GM23338 (cell line): ENCODE measurements around the gene GAS2. TPM values are rescaled to one million over a fixed set of nuclear protein-coding genes. Genes with fewer than 3 reads are reported as not detected.

Experiments used
- ATAC-seq: fragments of 200-7000 bp; cut with Tn5 transposase; 3 replicates; pipeline ENCODE4 v1.9.1; 2020
- DNase-seq: peaks from one replicate; pipeline ENCODE4 v3.0.0-alpha.2; 2015; ENCODE audit warnings: low spot score
- H2AFZ ChIP-seq: fragments of 200-600 bp; sonication (generic); 2 replicates; pipeline ENCODE4 v1.8.0; 2016; ENCODE audit warnings: antibody characterized with exemption, mild to moderate bottlenecking, moderate library complexity
- H3F3A ChIP-seq: fragments of 200-600 bp; sonication (generic); replicated peaks from 2 replicates; pipeline ENCODE4 v1.8.0; 2017; ENCODE audit warnings: antibody characterized with exemption, mixed run types, low read depth
- H3K27ac ChIP-seq: fragments of 200-600 bp; sonication (generic); 2 replicates; pipeline ENCODE4 v1.6.1; 2016; ENCODE audit warnings: low read depth
- H3K27me3 ChIP-seq: fragments of 200-600 bp; sonication (generic); 2 replicates; pipeline ENCODE4 v1.8.0; 2016; ENCODE audit warnings: mild to moderate bottlenecking, mixed run types, moderate library complexity; ENCODE audit not compliant: insufficient read depth
- H3K36me3 ChIP-seq: fragments of 200-600 bp; sonication (generic); 2 replicates; pipeline ENCODE4 v1.8.0; 2016; ENCODE audit warnings: mild to moderate bottlenecking; ENCODE audit not compliant: insufficient read depth
- H3K4me1 ChIP-seq: fragments of 200-600 bp; sonication (generic); 2 replicates; pipeline ENCODE4 v1.8.0; 2016; ENCODE audit warnings: mild to moderate bottlenecking, moderate library complexity; ENCODE audit not compliant: insufficient read depth
- H3K4me2 ChIP-seq: fragments of 200-600 bp; sonication (generic); 2 replicates; pipeline ENCODE4 v1.7.1; 2017; ENCODE audit warnings: mixed run types
- H3K4me3 ChIP-seq: fragments of 200-600 bp; sonication (generic); 2 replicates; pipeline ENCODE4 v1.6.1; 2016; ENCODE audit warnings: mixed run types
- H3K79me2 ChIP-seq: fragments of 200-600 bp; sonication (generic); replicated peaks from 2 replicates; pipeline ENCODE4 v1.8.0; 2017; ENCODE audit warnings: mild to moderate bottlenecking; ENCODE audit not compliant: insufficient read depth
- H3K9me2 ChIP-seq: fragments of 200-600 bp; sonication (generic); 2 replicates; pipeline ENCODE4 v1.8.0; 2017; ENCODE audit not compliant: insufficient read depth
- H4K20me1 ChIP-seq: fragments of 200-600 bp; sonication (generic); replicated peaks from 2 replicates; pipeline ENCODE4 v1.8.0; 2017; ENCODE audit warnings: mild to moderate bottlenecking; ENCODE audit not compliant: insufficient read depth
- H3K27ac Mint-ChIP-seq: 2 replicates; pipeline ENCODE4 v1.8.0; 2020; ENCODE audit warnings: inconsistent platforms, mild to moderate bottlenecking, moderate library complexity, mixed read lengths
- H3K27me3 Mint-ChIP-seq: 3 replicates; pipeline ENCODE4 v1.8.0; 2022; ENCODE audit warnings: low read depth, mild to moderate bottlenecking, moderate library complexity, mixed read lengths, inconsistent platforms; ENCODE audit not compliant: insufficient read depth, poor library complexity
- H3K36me3 Mint-ChIP-seq: 3 replicates; pipeline ENCODE4 v1.8.0; 2021; ENCODE audit warnings: low read depth, mild to moderate bottlenecking, inconsistent platforms, moderate library complexity, mixed read lengths
- H3K4me1 Mint-ChIP-seq: 3 replicates; pipeline ENCODE4 v1.8.0; 2020; ENCODE audit warnings: mild to moderate bottlenecking, inconsistent platforms, mixed read lengths
- H3K4me3 Mint-ChIP-seq: 3 replicates; pipeline ENCODE4 v1.8.0; 2021; ENCODE audit warnings: moderate library complexity, mild to moderate bottlenecking, inconsistent platforms, mixed read lengths
- H3K9me3 Mint-ChIP-seq: 3 replicates; pipeline ENCODE4 v1.8.0; 2020; ENCODE audit warnings: moderate library complexity, mild to moderate bottlenecking, inconsistent platforms, mixed read lengths
- CREB1 ChIP-seq: fragments of 250-450 bp; sonication (Bioruptor Pico); IDR thresholded peaks from 2 replicates; pipeline ENCODE4 v1.5.0; 2020; ENCODE audit warnings: low read depth, mild to moderate bottlenecking, moderate library complexity
- EZH2 ChIP-seq: fragments of 200-600 bp; sonication (generic); IDR thresholded peaks from one replicate; pipeline ENCODE4 v1.8.0; 2017; ENCODE audit warnings: antibody characterized with exemption, mild to moderate bottlenecking, low read depth; ENCODE audit not compliant: unreplicated experiment
- NANOG ChIP-seq: IDR thresholded peaks from 2 replicates; pipeline ENCODE4 v1.6.1; 2016; ENCODE audit warnings: antibody characterized with exemption, borderline replicate concordance
- POLR2AphosphoS5 ChIP-seq: IDR thresholded peaks from 2 replicates; pipeline ENCODE4 v1.6.1; 2016; ENCODE audit warnings: antibody characterized with exemption, low read depth
- STAT1 ChIP-seq: IDR thresholded peaks from one replicate; pipeline ENCODE4 v1.6.1; 2016; ENCODE audit warnings: antibody characterized with exemption; ENCODE audit not compliant: unreplicated experiment
- ZNF114 ChIP-seq: fragments of 250-450 bp; sonication (Bioruptor Pico); IDR thresholded peaks from 2 replicates; pipeline ENCODE4 v1.5.0; 2020; ENCODE audit warnings: mild to moderate bottlenecking, moderate library complexity
- polyA plus RNA-seq: library from polyadenylated mRNA; unstranded; fragments of >200 nt; fragmentation: Nextera tagmentation; extraction: Ambion mirVana; gene quantifications from 2 replicates; pipeline ENCODE4 v1.2.1, GENCODE V29; 2016
- total RNA-seq: library from RNA; depleted of rRNA; stranded (reverse); fragments of >200 nt; shearing (Covaris generic); gene quantifications from 2 replicates; pipeline ENCODE4 v1.2.3, GENCODE V29; 2014
- TF ChIP-seq, protein P1 (sequence below), 2 experiments: fragments of 200-600 bp in 1 of 2; sonication (generic) in 1 of 2; conservative IDR thresholded peaks; 2 replicates each; pipeline versions ENCODE4 v1.5.1 to v1.6.1; 2016 to 2017; ENCODE audit warnings: antibody characterized with exemption in 2 of 2, low read depth in 2 of 2, mild to moderate bottlenecking in 2 of 2, moderate library complexity in 1 of 2
- TF ChIP-seq, protein P2 (sequence below): IDR thresholded peaks from 2 replicates; pipeline ENCODE4 v1.6.1; 2016; ENCODE audit warnings: antibody characterized with exemption
- TF ChIP-seq, protein P3 (sequence below): IDR thresholded peaks from one replicate; pipeline ENCODE4 v1.6.1; 2018; ENCODE audit warnings: antibody characterized with exemption; ENCODE audit not compliant: unreplicated experiment

GAS2 gene
- total and polyA plus RNA-seq, 2 experiments from 2014 or later: 2.6 to 6.7 TPM

DNA sequence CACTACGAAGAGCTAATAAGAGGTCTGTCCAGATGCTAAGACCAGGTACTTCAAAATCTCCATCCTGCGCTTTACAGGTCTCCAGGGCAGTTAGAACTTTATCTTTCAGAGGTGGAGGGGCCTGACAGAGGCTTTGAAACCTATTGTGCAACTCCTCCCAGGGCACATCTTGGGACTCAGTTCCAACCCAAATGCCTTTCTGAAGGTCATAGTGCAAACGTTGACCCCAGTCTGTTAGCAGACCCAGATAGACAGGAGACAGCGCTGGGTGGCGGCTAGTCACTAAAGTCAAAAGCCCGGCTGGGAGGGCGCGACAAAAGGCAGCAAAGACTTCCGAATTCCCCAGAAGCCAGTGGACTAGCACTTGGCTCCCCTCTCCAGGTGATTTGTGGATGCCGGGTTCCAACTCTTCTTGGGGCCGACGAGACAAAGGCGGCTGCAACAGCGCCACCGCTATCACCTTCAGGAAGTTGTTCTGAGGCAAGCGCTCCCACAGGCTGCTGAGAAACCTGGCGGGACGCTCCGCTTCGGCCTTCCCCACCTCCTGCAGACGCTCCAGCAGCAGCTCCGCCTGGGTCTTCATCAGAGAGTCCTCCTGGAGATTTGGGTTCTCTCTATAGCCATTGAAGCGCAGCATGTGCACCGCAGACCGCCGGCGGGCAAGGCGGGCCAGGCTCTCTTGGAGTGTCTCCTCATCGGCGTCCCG lies 41.5 kb upstream of the GAS2 start:
- Mint-ChIP-seq H3K4me3 (peak overlapping the region; percentile 96), H3K27me3 (no peaks in the 10 kb centered on the region), H3K9me3 (no peaks in the 10 kb centered on the region), H3K36me3 (peaks cover 4% of the 10 kb centered on the region), H3K27ac (peak overlapping the region; percentile 100), H3K4me1 (peaks cover 16% of the 10 kb centered on the region; the same call in 2 of the 3 replicates)
- peak overlapping the region; percentile 89; the same call in 1 of the 2 replicates for H2AFZ ChIP-seq
- no peaks in the 10 kb centered on the region for H3K27me3 ChIP-seq
- H3K27ac ChIP-seq: peak overlapping the region; percentile 99
- no peaks in the 10 kb centered on the region for H3K9me2 ChIP-seq
- peak; percentile 80 for ATAC-seq
- H3K4me1 ChIP-seq: peaks cover 21% of the 10 kb centered on the region
- 0 out of 2 replicates have a peak, but pooled peaks cover 5% of the 10 kb centered on the region for H3F3A ChIP-seq
- H3K4me2 ChIP-seq: peak overlapping the region; percentile 88
- H3K79me2 ChIP-seq: peaks cover 28% of the 10 kb centered on the region
- H4K20me1 ChIP-seq: no peaks in the 10 kb centered on the region; the same call in 1 of the 2 replicates
- TF ChIP-seq, protein P1, sequence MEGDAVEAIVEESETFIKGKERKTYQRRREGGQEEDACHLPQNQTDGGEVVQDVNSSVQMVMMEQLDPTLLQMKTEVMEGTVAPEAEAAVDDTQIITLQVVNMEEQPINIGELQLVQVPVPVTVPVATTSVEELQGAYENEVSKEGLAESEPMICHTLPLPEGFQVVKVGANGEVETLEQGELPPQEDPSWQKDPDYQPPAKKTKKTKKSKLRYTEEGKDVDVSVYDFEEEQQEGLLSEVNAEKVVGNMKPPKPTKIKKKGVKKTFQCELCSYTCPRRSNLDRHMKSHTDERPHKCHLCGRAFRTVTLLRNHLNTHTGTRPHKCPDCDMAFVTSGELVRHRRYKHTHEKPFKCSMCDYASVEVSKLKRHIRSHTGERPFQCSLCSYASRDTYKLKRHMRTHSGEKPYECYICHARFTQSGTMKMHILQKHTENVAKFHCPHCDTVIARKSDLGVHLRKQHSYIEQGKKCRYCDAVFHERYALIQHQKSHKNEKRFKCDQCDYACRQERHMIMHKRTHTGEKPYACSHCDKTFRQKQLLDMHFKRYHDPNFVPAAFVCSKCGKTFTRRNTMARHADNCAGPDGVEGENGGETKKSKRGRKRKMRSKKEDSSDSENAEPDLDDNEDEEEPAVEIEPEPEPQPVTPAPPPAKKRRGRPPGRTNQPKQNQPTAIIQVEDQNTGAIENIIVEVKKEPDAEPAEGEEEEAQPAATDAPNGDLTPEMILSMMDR (conservative IDR thresholded peaks at IDR 0.05; ENCODE audit: low read depth in 2 of 2): peak; percentile 41 to 60
- no peak for TF ChIP-seq EZH2
- no peaks in the 10 kb centered on the region for H3K36me3 ChIP-seq
- peak; percentile 90 for DNase-seq
- peak overlapping the region; percentile 67 for H3K4me3 ChIP-seq

DNA sequence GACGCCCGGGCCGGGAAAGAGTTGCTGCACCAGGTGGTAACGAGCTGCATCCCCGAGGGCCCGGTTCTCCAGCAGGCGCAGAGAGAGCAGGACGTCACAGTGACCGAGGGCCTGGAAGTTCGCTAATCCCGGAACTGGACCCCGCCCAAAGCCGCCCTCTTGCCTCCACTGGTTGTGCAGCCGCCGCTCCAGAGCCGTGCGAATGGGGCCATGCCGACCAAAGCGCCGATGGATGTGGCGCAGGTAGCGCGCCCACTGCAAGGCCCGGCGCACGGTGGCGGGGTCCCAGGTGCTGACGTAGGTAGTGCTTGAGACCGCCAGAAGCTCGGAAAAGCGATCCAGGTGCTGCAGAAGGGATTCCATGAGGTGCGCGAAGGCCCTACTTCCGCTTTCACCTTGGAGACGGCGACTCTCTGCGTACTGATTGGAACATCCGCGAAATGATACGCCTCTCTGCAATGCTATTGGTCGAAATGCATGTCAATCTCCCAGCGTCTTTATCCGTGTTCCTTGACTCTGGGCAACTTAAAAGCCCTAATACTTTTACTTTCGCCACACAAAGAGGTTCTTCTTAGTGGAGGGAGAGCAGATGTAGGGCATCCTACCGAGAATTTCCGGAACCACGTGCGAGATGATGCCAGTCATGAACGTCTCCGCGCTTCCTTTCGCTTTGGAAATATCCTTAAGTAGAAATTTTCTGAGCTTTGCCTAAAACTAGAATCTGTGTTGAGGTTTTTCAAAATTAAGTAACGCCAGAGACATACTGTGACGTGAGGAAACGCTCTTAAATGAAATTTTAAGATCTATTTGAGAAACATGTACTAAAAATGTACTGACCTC lies 40.7 kb upstream of the GAS2 start, which contains the start of gene FANCF:
TSS of gene FANCF (minus strand) at position 376 of the 840 bp plus-strand sequence. CDS start at position 363, 13 bp downstream.
- peak within 1 kb of the TSS; percentile 89; the same call in 1 of the 2 replicates for H2AFZ ChIP-seq
- peak within 1 kb of the TSS; percentile 100 for H3K27ac Mint-ChIP-seq
- H3K4me3 Mint-ChIP-seq: peak within 1 kb of the TSS; percentile 96
- no peaks in the 10 kb centered on the region for H3K9me3 Mint-ChIP-seq
- DNase-seq: peak; percentile 99
- peaks cover 21% of the 10 kb centered on the region for H3K4me1 ChIP-seq
- ATAC-seq: peak; percentile 92
- H4K20me1 ChIP-seq: no peaks in the 10 kb centered on the region; the same call in 1 of the 2 replicates
- H3K9me2 ChIP-seq: no peaks in the 10 kb centered on the region
- H3K36me3 Mint-ChIP-seq: peaks cover 4% of the 10 kb centered on the region
- H3K27ac ChIP-seq: peak within 1 kb of the TSS; percentile 99
- peak within 1 kb of the TSS; percentile 88 for H3K4me2 ChIP-seq
- H3K27me3 ChIP-seq: no peaks in the 10 kb centered on the region
- H3K79me2 ChIP-seq: peaks cover 28% of the 10 kb centered on the region
- no peaks in the 10 kb centered on the region for H3K36me3 ChIP-seq
- no peaks in the 10 kb centered on the region for H3K27me3 Mint-ChIP-seq
- H3K4me3 ChIP-seq: peak within 1 kb of the TSS; percentile 67
- H3K4me1 Mint-ChIP-seq: peaks cover 18% of the 10 kb centered on the region; the same call in 2 of the 3 replicates
- TF ChIP-seq CREB1 (CRISPR knock-in tag) (peak; percentile 86), NANOG (no peak), EZH2 (no peak), ZNF114 (CRISPR knock-in tag) (no peak), STAT1 (no peak), POLR2AphosphoS5 (peak; percentile 76)
- TF ChIP-seq, protein P2, sequence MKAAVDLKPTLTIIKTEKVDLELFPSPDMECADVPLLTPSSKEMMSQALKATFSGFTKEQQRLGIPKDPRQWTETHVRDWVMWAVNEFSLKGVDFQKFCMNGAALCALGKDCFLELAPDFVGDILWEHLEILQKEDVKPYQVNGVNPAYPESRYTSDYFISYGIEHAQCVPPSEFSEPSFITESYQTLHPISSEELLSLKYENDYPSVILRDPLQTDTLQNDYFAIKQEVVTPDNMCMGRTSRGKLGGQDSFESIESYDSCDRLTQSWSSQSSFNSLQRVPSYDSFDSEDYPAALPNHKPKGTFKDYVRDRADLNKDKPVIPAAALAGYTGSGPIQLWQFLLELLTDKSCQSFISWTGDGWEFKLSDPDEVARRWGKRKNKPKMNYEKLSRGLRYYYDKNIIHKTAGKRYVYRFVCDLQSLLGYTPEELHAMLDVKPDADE: peak; percentile 47; the same call in 1 of the 2 replicates
- TF ChIP-seq, protein P1 (conservative IDR thresholded peaks at IDR 0.05; ENCODE audit: low read depth in 2 of 2): no peak
- TF ChIP-seq, protein P3, sequence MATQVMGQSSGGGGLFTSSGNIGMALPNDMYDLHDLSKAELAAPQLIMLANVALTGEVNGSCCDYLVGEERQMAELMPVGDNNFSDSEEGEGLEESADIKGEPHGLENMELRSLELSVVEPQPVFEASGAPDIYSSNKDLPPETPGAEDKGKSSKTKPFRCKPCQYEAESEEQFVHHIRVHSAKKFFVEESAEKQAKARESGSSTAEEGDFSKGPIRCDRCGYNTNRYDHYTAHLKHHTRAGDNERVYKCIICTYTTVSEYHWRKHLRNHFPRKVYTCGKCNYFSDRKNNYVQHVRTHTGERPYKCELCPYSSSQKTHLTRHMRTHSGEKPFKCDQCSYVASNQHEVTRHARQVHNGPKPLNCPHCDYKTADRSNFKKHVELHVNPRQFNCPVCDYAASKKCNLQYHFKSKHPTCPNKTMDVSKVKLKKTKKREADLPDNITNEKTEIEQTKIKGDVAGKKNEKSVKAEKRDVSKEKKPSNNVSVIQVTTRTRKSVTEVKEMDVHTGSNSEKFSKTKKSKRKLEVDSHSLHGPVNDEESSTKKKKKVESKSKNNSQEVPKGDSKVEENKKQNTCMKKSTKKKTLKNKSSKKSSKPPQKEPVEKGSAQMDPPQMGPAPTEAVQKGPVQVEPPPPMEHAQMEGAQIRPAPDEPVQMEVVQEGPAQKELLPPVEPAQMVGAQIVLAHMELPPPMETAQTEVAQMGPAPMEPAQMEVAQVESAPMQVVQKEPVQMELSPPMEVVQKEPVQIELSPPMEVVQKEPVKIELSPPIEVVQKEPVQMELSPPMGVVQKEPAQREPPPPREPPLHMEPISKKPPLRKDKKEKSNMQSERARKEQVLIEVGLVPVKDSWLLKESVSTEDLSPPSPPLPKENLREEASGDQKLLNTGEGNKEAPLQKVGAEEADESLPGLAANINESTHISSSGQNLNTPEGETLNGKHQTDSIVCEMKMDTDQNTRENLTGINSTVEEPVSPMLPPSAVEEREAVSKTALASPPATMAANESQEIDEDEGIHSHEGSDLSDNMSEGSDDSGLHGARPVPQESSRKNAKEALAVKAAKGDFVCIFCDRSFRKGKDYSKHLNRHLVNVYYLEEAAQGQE: no peak
- H3F3A ChIP-seq: 0 out of 2 replicates have a peak, but pooled peaks cover 5% of the 10 kb centered on the region
